Stimulated activated CD4-positive, alpha-beta T cell treated with anti-CD3 and anti-CD28 coated beads, Interleukin-2, amount 100 ng/mL, for 4 hours (primary cell): ENCODE measurements around the gene GUCY2C.

Experiments
- DNase-seq: peaks from one replicate; pipeline ENCODE4 v3.0.0-alpha.2; 2020; ENCODE audit warnings: low read depth

The GUCY2C gene

DNA sequence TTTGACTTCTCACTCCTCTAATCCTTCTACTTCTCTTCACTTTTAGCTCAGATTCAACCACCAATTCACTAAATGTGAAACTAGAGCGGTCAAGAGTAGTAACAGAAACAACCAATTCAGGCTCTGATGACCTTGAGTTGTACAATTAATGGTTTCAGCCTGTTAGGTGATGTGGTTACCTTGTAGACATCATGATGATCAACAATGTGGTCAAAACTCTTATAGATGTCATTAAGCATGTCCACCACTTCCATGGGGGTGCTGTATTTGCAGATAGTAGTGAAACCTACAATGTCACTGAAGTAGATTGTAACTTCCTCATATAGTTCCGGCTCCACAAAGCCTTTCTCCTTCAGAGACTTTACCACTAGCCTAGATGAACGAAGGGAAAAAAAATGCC lies 74.6 kb downstream of the GUCY2C start:
- no peak for DNase-seq

DNA sequence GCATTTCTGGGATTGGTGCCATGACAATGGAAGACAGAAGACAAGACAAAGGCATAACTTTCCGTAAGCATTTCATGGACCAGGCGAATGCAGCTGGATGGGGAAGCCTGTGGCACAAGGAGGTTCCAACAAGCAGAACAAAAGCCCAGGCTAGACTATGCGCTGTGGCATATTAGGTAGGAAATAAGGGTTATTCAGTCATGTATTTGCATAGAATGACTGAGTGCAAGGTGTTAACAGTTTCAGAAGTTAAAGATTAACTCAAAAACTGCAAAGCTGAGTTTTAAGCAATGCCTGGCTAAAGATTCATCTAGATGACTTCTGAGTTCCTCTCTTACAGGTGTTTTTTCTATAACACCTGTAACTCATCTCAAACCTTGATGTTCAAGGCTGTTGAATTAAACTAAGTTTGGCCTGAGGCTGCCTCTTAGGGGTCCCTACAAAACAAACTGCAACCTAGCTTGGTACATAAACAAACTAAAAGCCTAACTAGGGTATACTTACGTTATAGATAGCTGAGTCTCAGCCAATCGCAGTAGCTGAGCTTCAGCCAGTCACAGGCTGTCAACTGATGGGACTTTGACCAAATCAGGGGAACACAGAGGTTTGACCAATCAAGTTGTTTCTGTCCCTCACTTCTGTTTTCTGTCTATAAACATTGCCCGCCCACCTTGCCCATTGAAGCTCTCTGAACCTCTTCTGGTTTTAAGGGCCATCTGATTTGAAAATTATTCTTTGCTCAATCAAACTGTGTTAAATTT lies 76.5 kb downstream of the GUCY2C start:
- DNase-seq = no peak

DNA sequence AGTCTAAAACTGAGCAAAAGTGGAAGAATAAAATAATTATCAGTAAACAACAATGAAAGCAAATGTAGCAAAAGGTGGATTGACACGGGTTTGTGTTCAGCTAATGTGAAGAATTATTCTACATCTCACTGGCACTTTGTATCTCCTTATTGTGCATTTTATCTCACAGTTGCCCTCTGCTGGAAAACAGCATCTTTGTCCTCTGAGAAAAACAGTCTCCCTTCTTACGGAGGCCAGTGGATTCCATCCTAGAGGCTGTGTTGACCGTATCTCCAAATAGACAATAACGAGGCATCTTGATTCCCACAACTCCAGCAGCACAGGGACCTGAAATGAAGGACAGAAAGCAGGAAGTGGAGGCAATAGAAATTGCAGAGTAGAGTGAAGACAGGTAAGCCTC lies 77.4 kb downstream of the GUCY2C start:
- no peak for DNase-seq

DNA sequence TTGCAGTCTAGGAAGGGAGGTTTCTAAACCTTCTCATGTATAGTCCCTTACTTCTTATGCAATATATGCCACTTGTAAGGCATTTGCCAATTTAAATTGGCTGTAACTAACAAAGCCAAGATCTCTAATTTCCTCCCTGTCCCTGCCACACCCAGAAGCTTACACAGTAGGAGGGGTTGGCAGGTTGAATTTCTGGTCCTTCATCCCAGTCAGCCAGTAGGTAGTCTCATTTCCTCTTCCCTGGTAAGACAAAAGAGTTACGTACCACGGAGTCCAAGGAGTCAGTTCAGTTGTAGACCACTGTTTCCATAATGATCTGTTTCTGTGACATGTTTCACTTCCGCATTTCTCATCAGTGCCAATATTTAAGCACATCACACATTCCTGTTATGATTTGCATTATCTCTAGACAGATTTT lies 81.7 kb downstream of the GUCY2C start:
- DNase-seq = no peak

DNA sequence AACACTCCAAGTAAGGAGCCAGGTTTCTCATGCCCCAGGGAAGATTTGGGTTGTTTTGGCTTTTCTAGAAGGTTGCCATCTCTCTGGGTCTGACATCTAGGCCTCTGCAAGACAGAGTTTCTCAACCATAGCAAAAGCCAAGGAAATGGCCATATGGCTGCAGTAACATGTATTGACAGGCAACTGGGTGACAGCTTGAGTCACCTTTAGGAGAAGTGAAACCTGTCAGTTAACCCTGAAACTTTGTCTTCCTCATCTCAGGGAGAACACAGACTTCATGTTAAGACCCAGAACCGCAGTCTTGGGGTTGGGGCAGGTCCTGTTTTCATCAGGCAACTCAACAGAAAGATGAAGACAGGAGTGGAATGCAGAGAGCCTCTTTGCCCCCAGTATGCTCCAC lies 82.7 kb downstream of the GUCY2C start:
- no peak for DNase-seq

DNA sequence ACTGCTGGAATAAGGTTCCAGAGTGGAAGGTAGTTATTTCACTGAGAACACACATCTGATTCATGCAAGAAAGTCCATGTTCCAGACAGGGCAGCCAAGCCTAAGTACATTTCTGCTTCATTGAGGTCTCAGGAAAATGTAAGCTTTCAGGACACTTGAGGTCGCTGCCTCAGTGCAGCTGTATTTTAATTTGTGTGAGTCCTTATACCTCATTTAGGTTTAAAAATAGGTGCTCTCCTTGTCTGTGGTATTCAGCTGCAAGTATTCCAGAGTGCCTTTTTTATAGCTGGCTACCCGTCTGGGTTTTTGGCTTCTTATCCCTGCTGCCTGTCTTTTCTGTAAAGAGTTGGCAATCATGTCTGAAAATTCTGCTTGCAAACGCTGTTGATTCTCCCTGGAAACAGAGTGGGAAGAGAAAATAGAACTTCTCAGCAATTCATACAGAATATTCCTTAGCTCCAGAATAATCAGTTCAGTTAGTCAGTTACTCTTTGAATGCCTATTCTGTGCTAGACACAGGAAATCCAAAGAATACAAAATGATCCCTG lies 83.4 kb downstream of the GUCY2C start:
- no peak for DNase-seq

DNA sequence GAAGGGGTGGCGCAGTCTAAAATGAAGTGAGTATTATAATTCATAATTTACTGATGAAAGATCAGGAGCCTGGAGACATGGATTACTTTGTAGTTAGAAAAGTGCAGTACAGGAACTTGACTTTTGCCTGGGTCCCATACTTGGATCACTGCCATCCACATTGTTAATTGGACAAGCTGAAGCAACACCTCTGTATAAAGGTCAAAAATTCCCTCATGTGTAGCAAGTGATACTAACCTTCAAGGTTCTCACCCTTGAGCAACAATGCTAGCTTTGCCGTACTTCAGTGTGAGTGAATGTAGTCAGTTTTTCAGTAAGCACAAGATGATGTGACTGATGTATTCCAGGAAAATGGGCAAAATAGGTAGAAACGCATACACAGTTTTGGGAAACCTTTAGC lies 84.1 kb downstream of the GUCY2C start:
- no peak for DNase-seq

DNA sequence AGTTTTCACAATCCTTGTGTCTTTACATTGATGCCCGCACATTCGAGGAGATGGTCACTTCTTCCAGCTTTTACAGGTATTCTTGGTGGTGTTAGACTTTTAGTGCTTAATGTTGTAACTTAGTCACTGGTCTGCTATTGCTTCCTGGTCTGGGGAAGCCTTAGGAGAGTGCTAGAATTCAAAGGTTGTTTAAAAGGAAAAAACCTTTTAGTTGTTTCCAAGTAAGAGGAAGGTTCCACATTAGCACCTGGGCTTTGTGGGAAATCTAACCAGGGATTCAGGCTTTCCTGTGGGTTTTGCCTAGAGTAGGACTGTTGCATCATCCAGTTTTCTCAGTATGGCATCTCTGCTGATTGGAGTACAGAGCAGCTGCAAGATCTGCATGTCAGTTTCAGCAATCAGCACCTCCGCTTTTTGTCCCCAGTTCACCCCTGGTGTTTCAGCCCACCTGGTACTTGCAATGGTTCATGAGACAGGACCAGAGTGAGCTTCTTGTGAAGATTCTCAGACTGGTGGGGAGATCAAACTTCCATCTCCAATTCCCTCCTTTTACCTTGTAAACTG lies 84.7 kb downstream of the GUCY2C start:
- DNase-seq = no peak

DNA sequence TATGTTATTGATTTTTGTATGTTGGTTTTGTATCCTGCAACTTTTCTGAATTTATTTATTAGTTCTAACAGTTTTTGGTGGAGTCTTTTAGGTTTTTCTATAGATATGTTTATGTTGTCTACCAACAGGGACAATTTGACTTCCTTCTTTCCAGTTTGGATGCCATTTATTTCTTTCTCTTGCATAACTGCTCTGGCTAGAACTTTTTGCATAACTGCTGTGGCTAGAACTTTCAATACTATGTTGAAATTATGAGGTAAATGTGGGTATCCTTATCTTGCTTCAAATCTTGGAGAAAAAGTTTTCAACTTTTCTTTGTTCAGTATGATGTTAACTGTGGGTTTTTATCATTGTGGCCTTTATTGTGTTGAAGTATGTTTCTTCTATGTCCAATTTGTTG lies 88.8 kb downstream of the GUCY2C start:
- DNase-seq = no peak

DNA sequence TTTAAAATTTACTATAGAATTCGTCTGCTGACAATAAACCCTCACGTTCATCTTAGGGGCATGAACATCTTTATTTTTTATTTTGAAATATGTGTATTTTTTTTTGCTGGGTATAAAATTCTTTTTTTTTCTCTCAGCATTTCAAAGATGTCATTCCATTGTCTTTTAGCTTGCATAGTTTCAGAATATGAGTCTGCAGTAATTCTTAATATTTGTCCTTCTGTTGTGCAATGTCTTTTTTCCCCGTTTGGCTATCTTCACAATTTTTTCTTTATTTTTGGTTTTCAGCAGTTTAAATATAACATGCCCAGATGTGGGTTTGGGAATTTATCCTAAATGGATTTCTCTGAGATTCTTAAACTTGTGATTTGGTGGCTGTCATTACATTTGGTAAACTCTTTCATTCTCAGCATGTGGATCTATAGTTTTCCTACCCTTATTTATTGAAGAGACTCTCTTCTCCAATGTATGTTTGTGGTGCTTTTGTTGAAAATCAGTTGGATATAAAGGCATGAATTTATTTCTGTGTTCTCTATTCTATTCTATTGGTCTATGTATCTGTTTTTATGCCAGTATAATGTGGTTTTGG lies 90.9 kb downstream of the GUCY2C start:
- DNase-seq = no peak

DNA sequence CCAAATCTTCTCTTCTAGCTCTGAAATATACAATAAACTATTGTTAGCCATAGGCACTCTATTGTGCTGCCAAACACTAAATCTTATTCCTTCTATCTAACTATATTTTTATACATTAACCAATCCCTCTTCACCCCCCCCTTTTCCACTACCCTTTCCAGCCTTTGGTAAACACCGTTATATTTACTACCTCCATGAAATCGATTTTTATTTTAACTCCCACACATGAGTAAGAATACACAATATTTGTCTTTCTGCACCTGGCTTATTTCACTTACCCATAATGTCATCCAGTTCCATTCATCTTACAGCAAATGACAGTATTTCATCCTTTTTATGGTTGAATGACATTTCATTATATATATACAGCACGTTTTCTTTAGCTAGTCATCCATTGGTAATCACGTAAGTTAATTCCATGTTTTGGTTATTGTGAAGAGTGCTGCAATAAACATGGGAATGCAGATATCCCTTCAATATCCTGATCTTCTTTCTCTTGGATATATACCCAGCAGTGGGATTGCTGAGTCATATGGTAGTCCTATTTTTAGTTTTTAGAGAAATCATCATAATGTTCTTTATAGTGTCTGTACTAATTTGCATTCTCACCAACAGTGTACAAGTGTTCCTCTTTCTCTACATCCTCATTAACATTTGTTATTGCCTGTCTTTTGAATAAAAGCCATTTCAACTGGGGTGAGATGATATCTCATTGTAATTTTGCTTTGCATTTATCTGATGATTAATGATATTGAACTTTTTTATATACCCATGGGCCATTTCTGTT lies 94.5 kb downstream of the GUCY2C start:
- DNase-seq = no peak

DNA sequence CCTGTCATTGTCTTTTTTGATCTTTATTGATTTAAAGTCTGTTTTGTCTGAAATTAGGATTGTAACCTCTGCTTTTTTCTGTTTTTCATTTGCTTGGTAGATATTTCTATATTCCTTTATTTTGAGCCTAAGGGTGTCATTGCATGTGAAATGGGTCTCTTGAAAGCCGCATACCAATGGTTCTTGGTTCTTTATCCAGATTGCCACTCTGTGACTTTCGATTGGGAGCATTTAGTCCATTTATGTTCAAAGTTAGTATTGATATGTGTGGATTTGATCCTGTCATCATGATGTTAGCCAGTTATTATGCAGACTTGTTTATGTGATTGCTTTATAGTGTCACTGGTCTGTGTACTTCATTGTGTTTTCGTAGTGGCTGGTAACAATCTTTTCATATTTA lies 98.9 kb downstream of the GUCY2C start:
- no peak for DNase-seq

DNA sequence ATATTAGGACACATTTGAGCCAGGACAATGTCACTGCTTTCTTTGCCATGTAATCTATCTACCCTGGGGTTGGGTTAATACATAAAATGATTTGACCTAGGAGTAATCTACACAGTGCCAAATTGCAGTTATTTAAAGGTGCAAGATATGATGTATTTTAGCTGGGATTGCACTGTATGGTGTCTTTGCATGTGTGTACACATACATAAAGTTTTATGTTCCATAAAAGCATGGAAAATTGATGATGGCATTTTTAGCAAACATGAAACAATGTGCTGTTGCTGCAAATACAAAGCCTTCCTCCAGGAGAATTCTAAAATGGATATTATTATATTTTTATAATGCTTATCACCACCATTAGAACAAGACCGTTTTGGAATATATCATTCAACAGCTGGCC lies 104.7 kb downstream of the GUCY2C start:
- no peak for DNase-seq

DNA sequence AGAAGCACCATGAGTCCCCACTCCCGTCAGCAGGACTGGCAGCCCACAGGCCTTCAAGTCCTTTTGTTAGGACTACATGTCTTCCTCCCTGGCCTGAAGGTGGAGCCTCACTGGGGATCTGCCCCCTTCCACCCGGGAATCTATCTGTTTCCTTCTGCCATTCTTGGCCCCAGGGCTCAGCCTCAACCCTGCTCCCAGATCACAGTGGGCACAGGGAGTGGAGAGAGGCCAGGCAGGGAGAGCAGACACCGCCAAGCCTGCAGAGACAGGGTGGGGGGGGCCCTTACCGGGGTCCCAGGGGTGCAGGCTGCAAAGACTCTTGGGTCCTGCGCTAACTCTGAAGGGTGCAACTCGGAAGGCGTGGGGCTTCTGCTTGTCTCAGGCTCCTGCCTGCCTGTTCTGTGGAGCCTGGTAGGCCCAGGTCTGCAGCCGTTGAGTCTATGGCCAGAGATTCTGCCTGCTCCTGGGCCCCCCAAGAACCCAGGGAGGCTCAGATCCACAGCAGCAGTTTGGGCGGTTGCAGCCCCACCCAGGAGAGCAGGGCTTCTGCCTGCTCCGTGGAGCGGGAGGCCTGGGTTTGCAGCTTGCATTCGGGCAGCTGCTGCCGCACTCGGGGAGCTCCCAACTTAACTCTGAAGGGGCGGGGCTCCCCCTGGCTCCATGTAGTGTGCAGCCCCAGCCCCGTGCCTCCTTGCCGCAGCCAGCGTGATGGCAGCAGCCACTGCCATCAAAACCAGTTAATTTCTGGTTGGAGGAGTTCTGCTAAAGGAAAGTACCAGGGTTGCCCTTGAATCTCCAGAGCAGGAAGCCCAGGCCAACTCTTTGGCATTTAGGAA lies 107.0 kb downstream of the GUCY2C start:
- no peak for DNase-seq

DNA sequence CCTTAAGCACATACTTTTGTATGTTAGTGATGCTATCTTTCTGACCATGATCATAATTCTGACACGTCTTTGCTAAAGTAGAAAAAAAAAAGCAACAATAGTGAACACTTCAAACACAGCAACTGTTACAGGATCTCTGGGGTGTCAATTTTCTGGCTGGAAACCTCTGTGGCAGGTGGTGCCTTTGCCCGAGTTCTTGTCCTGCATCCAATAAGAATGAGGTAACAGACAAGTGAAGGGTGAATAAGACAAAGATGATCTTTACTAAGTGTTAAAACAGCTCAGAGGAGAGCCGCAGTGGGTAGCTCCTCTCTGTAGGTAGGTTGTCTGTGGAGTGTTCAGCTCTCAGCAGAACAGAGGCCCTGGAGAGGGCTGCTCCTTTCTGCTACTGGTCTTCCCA lies 107.8 kb downstream of the GUCY2C start:
- no peak for DNase-seq

DNA sequence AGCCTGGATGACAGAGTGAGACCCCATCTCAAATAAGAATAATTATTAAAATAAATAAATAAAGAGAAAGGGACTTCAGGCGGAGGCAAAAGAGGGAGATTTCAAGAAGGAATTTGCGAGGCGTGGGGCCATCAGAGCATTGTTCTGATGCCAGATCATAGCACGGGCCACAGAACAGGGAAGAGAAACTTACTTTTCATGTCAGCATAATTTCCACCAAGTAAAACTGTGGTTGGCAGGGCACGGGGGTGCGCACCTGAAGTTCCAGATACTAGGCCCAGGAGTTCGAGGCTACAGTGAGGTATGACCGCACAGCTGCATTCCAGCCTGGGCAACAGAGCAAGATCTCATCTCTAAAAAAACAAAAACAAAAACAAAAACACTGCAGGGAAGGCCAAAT lies 117.8 kb downstream of the GUCY2C start:
- DNase-seq = no peak

DNA sequence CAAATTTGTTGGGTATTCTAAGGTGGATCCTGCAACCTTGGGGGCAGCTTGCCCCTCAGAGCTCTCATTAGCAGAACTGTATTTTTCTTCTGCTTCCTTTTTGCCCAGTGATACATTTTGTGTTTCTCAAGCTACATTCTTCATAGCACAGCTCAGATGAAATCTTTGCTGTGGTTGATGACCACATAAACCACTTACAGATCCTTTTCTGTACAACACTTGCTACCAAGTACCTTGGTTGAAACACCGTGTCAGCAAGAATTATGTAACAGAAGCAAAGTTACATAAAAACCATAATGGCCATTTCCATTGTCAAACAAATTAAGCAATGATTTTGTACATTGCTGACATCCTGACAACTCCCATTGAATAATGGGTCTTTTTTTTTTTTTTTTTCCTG lies 119.1 kb downstream of the GUCY2C start:
- no peak for DNase-seq

DNA sequence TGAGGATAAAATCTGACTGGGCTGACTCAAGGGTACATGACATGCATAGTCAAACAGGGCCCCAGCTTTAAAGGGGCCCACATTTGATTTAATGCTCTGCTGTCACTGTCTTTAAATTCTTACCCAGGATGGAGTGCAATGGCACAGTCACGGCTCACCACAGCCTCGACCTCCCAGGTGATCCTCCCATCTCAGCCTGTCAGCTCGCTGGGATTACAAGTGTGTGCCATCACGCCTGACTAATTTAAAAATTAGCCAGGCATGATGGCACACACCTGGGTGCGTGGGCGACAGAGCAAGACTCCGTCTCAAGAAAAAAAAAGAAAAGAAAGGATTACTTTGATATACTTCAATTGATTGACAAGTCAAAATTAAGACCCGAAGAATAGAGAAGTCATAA lies 119.5 kb downstream of the GUCY2C start:
- DNase-seq = no peak

DNA sequence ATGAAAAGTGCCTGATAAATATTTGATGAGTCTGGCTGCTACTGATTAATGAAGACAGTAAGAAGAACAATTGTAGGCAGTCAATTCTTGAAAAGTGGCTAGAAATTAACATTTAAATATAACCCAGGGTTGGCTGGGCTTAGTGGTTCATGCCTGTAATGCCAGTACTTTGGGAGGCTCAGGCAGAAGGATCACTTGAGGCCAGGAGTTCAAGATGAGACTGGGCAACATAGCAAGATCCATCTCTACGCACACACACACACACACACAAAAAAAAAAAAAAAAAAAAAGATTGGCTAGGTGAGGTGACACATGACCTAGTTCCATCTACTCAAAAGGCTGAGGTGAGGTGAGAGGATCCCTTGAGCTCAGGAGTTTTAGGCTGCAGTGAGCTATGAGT lies 120.8 kb downstream of the GUCY2C start:
- DNase-seq = no peak

DNA sequence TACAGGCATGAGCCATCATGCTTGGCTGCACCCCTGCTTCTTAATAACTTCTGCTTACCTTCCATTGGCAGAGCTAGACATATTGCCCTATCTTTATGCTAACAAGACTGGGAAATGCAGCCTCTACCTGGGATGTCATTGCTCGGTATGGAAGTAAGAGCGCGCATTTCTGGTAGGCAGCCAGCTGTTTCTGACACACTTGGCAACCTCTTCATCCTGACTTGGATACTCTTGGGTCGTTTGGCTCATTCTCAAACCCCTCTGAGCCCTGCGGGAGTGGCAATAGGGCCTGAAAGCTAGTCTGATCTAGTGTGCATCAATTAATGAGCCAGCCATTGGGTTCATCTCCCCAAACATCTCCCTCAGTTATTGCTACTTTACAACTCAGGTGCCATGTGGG lies 123.3 kb downstream of the GUCY2C start:
- no peak for DNase-seq

DNA sequence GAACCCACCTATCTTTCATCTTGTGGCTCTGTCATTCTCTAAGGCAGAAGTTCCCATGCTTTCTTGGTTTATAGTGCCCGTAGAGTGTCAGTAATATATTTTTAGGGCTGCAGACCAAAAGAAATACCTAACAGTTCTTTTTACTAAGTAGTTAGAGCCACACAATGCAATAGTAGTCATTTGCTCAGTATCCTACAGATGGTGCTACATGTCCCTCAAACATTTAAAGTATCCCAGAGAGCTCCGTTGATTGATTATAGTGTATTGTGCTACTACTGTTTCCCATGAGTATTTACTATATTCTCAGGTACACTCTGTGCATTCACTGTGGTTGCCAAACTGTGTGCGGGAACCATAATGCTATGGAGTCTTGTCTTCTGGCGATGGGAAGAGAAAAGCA lies 124.0 kb downstream of the GUCY2C start:
- DNase-seq = no peak

DNA sequence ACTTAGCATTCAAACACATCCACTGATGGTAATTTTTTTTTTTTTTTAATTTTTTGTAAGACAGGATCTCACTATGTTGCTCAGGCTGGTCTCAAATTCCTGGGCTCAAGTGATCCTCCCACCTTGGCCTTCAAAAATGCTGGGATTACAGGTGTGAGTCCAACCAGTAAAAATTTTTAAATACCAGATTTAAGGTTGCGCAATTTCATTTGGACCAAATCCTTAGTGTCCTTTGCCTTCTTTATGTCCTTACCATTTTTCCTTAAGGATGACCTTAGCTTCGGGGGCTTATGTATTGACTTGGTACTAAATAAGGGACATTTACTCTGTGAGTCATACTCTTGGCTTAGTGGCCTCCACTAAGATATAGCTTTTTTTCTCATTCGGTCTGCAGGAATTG lies 124.6 kb downstream of the GUCY2C start:
- DNase-seq = no peak
